H1 (cell line): Measurements from ENCODE around the gene SVEP1. TPM values are rescaled to one million over a fixed set of nuclear protein-coding genes. Genes with fewer than 3 reads are reported as not detected.

Source experiments
- CTCF ChIA-PET: fragments of 300-600 bp; sonication (Branson Sonifier 250); formaldehyde crosslinking; loops from one replicate; lab custom pipeline; 2021; ENCODE audit not compliant: partially characterized antibody; lab: Charles Lee
- POLR2A ChIA-PET: fragments of 300-600 bp; sonication (Branson Sonifier 250); formaldehyde crosslinking; loops from one replicate; lab custom pipeline; 2021; ENCODE audit warnings: inconsistent platforms; ENCODE audit not compliant: partially characterized antibody; lab: Charles Lee
- DNase-seq, 2 experiments: peaks; one replicate each; pipeline versions ENCODE4 v3.0.0 to v3.0.0-alpha.2; 2010 to 2022; ENCODE audit warnings: low spot score in 2 of 2, low read depth in 1 of 2, mixed read lengths in 1 of 2
- FAIRE-seq: peaks from 2 replicates; lab custom pipeline; 2011; peaks lifted over from hg19 to GRCh38; lab: Jason Lieb, UNC
- H2AFZ ChIP-seq: 2 replicates; pipeline ENCODE4 v1.8.1; 2012; ENCODE audit warnings: low read length, inconsistent platforms
- H2AK5ac ChIP-seq: 2 replicates; pipeline ENCODE4 v1.6.1; 2013; ENCODE audit warnings: low read depth, low read length
- H2BK120ac ChIP-seq: replicated peaks from 2 replicates; pipeline ENCODE3; 2013; ENCODE audit warnings: low read depth, low read length, inconsistent platforms
- H2BK12ac ChIP-seq: 2 replicates; pipeline ENCODE4 v1.6.1; 2013; ENCODE audit warnings: low read depth, low read length
- H2BK15ac ChIP-seq: 2 replicates; pipeline ENCODE4 v1.6.1; 2013; ENCODE audit warnings: low read length
- H2BK20ac ChIP-seq: 2 replicates; pipeline ENCODE4 v1.6.1; 2013; ENCODE audit warnings: low read length
- H2BK5ac ChIP-seq: 2 replicates; pipeline ENCODE4 v1.6.1; 2013; ENCODE audit warnings: low read depth, low read length
- H3K14ac ChIP-seq: 2 replicates; pipeline ENCODE4 v1.6.1; 2013; ENCODE audit warnings: inconsistent platforms; ENCODE audit not compliant: insufficient read length
- H3K18ac ChIP-seq: 2 replicates; pipeline ENCODE4 v1.6.1; 2013; ENCODE audit warnings: low read length; ENCODE audit errors: extremely low read depth
- H3K23ac ChIP-seq: 2 replicates; pipeline ENCODE4 v1.6.1; 2013; ENCODE audit warnings: inconsistent platforms; ENCODE audit not compliant: insufficient read length
- H3K23me2 ChIP-seq: 2 replicates; pipeline ENCODE4 v1.6.1; 2013; ENCODE audit warnings: low read depth, low read length
- H3K27ac ChIP-seq: 2 replicates; pipeline ENCODE4 v1.6.1; 2011; ENCODE audit warnings: low read depth, low read length, inconsistent platforms
- H3K27me3 ChIP-seq, 4 experiments: replicated peaks in 1 of 4; 1 replicate in 1 of 4; 2 replicates in 3 of 4; pipeline versions ENCODE4 v1.6.1 to v1.8.1; 2011 to 2013; ENCODE audit warnings: low read length in 3 of 4, mild to moderate bottlenecking in 3 of 4, inconsistent platforms in 2 of 4, mixed read lengths in 2 of 4, moderate library complexity in 1 of 4; ENCODE audit not compliant: control insufficient read depth in 3 of 4, insufficient read depth in 3 of 4; ENCODE audit errors: extremely low read depth in 1 of 4
- H3K36me3 ChIP-seq, 4 experiments: 2 replicates each; pipeline versions ENCODE4 v1.6.1 to v1.8.1; 2011 to 2013; ENCODE audit warnings: mild to moderate bottlenecking in 4 of 4, low read length in 3 of 4, moderate library complexity in 2 of 4, control low read depth in 1 of 4, inconsistent platforms in 1 of 4; ENCODE audit not compliant: insufficient read depth in 4 of 4, control insufficient read depth in 2 of 4
- H3K4ac ChIP-seq: replicated peaks from 2 replicates; pipeline ENCODE3; 2013; ENCODE audit warnings: low read length, low read depth, mixed read lengths, inconsistent platforms; ENCODE audit not compliant: insufficient read length
- H3K4me1 ChIP-seq, 4 experiments: replicated peaks in 1 of 4; 1 replicate in 1 of 4; 2 replicates in 3 of 4; pipeline versions ENCODE4 v1.6.1 to v1.8.1; 2011 to 2013; ENCODE audit warnings: low read length in 3 of 4, inconsistent platforms in 2 of 4, mixed read lengths in 1 of 4; ENCODE audit not compliant: insufficient read depth in 4 of 4, control insufficient read depth in 3 of 4
- H3K4me2 ChIP-seq, 2 experiments: 2 replicates each; pipeline versions ENCODE4 v1.6.1 to v1.8.1; 2011 to 2013; ENCODE audit warnings: low read depth in 2 of 2, low read length in 2 of 2, control low read depth in 1 of 2, inconsistent platforms in 1 of 2, mild to moderate bottlenecking in 1 of 2; ENCODE audit not compliant: insufficient read depth in 1 of 2
- H3K4me3 ChIP-seq, 4 experiments: fragments of 200-600, 300-600 bp in 1 of 4; sonication (generic), shearing (Covaris generic), sonication (Bioruptor Twin) in 1 of 4; 2 replicates each; pipeline versions ENCODE4 v1.5.1 to v1.8.1; 2011 to 2016; ENCODE audit warnings: low read length in 4 of 4, low read depth in 3 of 4, control low read depth in 2 of 4, inconsistent platforms in 2 of 4, mild to moderate bottlenecking in 2 of 4, mixed read lengths in 1 of 4, moderate library complexity in 1 of 4; ENCODE audit not compliant: insufficient read depth in 2 of 4; ENCODE audit errors: extremely low read depth in 1 of 4
- H3K56ac ChIP-seq: replicated peaks from 2 replicates; pipeline ENCODE3; 2013; ENCODE audit warnings: low read depth, mild to moderate bottlenecking, mixed read lengths, low read length, inconsistent platforms; ENCODE audit not compliant: insufficient read length
- H3K79me1 ChIP-seq: 2 replicates; pipeline ENCODE4 v1.6.1; 2013; ENCODE audit warnings: low read depth, low read length, control low read depth
- H3K79me2 ChIP-seq, 2 experiments: 2 replicates each; pipeline versions ENCODE4 v1.6.1 to v1.8.1; 2012 to 2013; ENCODE audit warnings: low read length in 2 of 2, mild to moderate bottlenecking in 2 of 2, inconsistent platforms in 1 of 2; ENCODE audit not compliant: insufficient read depth in 2 of 2, control insufficient read depth in 1 of 2
- H3K9ac ChIP-seq, 4 experiments: replicated peaks in 1 of 4; 1 replicate in 1 of 4; 2 replicates in 3 of 4; pipeline versions ENCODE4 v1.6.1 to v1.8.1; 2011 to 2013; ENCODE audit warnings: low read depth in 3 of 4, low read length in 3 of 4, control low read depth in 2 of 4, mild to moderate bottlenecking in 2 of 4, moderate library complexity in 2 of 4, inconsistent platforms in 1 of 4; ENCODE audit errors: extremely low read depth in 1 of 4
- H3K9me3 ChIP-seq, 2 experiments: 2 replicates each; pipeline versions ENCODE4 v1.6.1 to v1.8.1; 2012 to 2013; ENCODE audit warnings: mild to moderate bottlenecking in 2 of 2, moderate library complexity in 2 of 2, control low read depth in 1 of 2, inconsistent platforms in 1 of 2, low read depth in 1 of 2, low read length in 1 of 2, mixed read lengths in 1 of 2; ENCODE audit not compliant: insufficient read depth in 2 of 2
- H4K20me1 ChIP-seq, 2 experiments: replicated peaks in 1 of 2; 2 replicates each; pipeline versions ENCODE3 to v1.8.1; 2011 to 2013; ENCODE audit warnings: inconsistent platforms in 2 of 2, low read length in 2 of 2, mild to moderate bottlenecking in 1 of 2; ENCODE audit not compliant: insufficient read depth in 2 of 2, control insufficient read depth in 1 of 2
- H4K5ac ChIP-seq: 2 replicates; pipeline ENCODE4 v1.6.1; 2013; ENCODE audit warnings: low read length, low read depth, mixed read lengths, inconsistent platforms; ENCODE audit not compliant: insufficient read length
- H4K8ac ChIP-seq: 2 replicates; pipeline ENCODE4 v1.8.0; 2013; ENCODE audit warnings: mild to moderate bottlenecking, moderate library complexity, low read length, inconsistent platforms; ENCODE audit not compliant: insufficient read depth; ENCODE audit errors: extremely low read depth
- H4K91ac ChIP-seq: replicated peaks from 2 replicates; pipeline ENCODE3; 2013; ENCODE audit warnings: low read length, mixed read lengths, inconsistent platforms; ENCODE audit not compliant: insufficient read length
- ATF3 ChIP-seq: IDR thresholded peaks from 2 replicates; pipeline ENCODE4 v1.6.1; 2011; ENCODE audit warnings: low read depth, mild to moderate bottlenecking, low read length; ENCODE audit not compliant: insufficient read depth
- CBX8 ChIP-seq: fragments of 300-800, 300-1000 bp; sonication (generic); IDR thresholded peaks from 2 replicates; pipeline ENCODE4 v1.7.1; 2016; ENCODE audit warnings: low read depth, low read length, borderline replicate concordance
- E2F6 ChIP-seq: IDR thresholded peaks from 2 replicates; pipeline ENCODE4 v1.6.1; 2012; ENCODE audit warnings: inconsistent platforms
- KDM4A ChIP-seq: IDR thresholded peaks from one replicate; pipeline ENCODE4 v1.7.1; 2012; ENCODE audit warnings: low read depth, mild to moderate bottlenecking, moderate library complexity, low read length, inconsistent platforms; ENCODE audit not compliant: severe bottlenecking
- PHF8 ChIP-seq: fragments of 200-600 bp; sonication (generic); conservative IDR thresholded peaks from 2 replicates; pipeline ENCODE4 v1.7.1; 2012; ENCODE audit warnings: low read depth, mild to moderate bottlenecking, inconsistent platforms, low read length, moderate library complexity
- POLR2A ChIP-seq, 2 experiments: IDR thresholded peaks; 1 replicate in 1 of 2; 2 replicates in 1 of 2; pipeline ENCODE4 v1.6.1; 2011; ENCODE audit warnings: low read depth in 2 of 2, low read length in 2 of 2, mild to moderate bottlenecking in 2 of 2; ENCODE audit errors: control extremely low read depth in 1 of 2
- POLR2AphosphoS5 ChIP-seq: IDR thresholded peaks from 2 replicates; pipeline ENCODE4 v1.6.1; 2011; ENCODE audit warnings: low read depth, low read length
- SAP30 ChIP-seq: fragments of 300-600 bp; sonication (generic); IDR thresholded peaks from 2 replicates; pipeline ENCODE4 v1.7.1; 2012; ENCODE audit warnings: low read length, moderate library complexity, mild to moderate bottlenecking, inconsistent platforms; ENCODE audit not compliant: insufficient read depth, insufficient replicate concordance
- SIRT6 ChIP-seq: IDR thresholded peaks from one replicate; pipeline ENCODE4 v1.7.1; 2012; ENCODE audit warnings: low read length, inconsistent platforms
- SP1 ChIP-seq: IDR thresholded peaks from 2 replicates; pipeline ENCODE4 v1.6.1; 2011; ENCODE audit warnings: low read depth, low read length
- SP4 ChIP-seq: IDR thresholded peaks from 2 replicates; pipeline ENCODE4 v1.6.1; 2012; ENCODE audit warnings: low read length, inconsistent platforms
- TBP ChIP-seq: IDR thresholded peaks from 2 replicates; pipeline ENCODE4 v1.6.1; 2011; ENCODE audit warnings: low read depth, low read length, improper control_type of control experiment
- WGBS, 2 experiments: shearing (Covaris generic) in 1 of 2; methylation state at CpG; one replicate each; pipeline versions ENCODE4 v1.1.6 to v1.1.7; 2013 to 2015; ENCODE audit warnings: low lambda C conversion rate in 2 of 2, mixed read lengths in 2 of 2, inconsistent platforms in 1 of 2, low coverage in 1 of 2, missing lambda C conversion rate in 1 of 2; ENCODE audit not compliant: insufficient replicate concordance in 2 of 2, insufficient coverage in 1 of 2, insufficient read length in 1 of 2; ENCODE audit errors: extremely low coverage in 1 of 2, missing lambda C conversion rate in 1 of 2; 5-methylcytosine and 5-hydroxymethylcytosine counted together
- polyA plus RNA-seq, 7 experiments: library from polyadenylated mRNA; depleted of rRNA in 3 of 7; stranded (reverse) in 5 of 7; unstranded in 2 of 7; fragments of >200 nt in 5 of 7; fragments of 200-250 nt in 2 of 7; gene quantifications; 1 replicate in 5 of 7; 2 replicates in 1 of 7; 4 replicates in 1 of 7; pipeline versions ENCODE4 v1.2.1 to v1.2.3, GENCODE V29; 2011 to 2013; ENCODE audit warnings: missing spikeins in 2 of 7, mixed read lengths in 2 of 7
- total RNA-seq: library from RNA; stranded (reverse); fragmentation: NEBNext Ultra II Directional; extraction: Animal tissue kit (Norgen Biotek cat#: 25700); gene quantifications from 2 replicates; pipeline ENCODE4 v1.2.1, GENCODE V29; 2021

SVEP1 gene
- total and polyA plus RNA-seq, 2 of the 8 experiments (the other 6 are each of a cell fraction or from before 2014, with no cell fraction given): 0.11 to 0.37 TPM

GRCh38 chr9:110578575-110579033, 937 bp downstream of the SVEP1 start:
- DNase-seq: peak in 1 of 2 experiments; percentile 57

More at GRCh38 chr9:110578575-110579033, 937 bp downstream of the SVEP1 start:
- Histone ChIP-seq H3K18ac (no peak overlapping the region), H4K20me1 (no peaks in the 10 kb centered on the region), H2AK5ac (no peak overlapping the region), H4K5ac (no peak overlapping the region), H2AFZ (peak overlapping the region; percentile 91; the same call in 1 of the 2 replicates), H3K36me3 (no peaks in the 10 kb centered on the region), H3K23me2 (peaks cover 11% of the 10 kb centered on the region), H3K14ac (no peak overlapping the region), H4K8ac (no peak overlapping the region), H3K79me2 (no peaks in the 10 kb centered on the region), H2BK5ac (no peak overlapping the region), H4K91ac (no peak overlapping the region), H3K4me2 (peak overlapping the region; percentile 88 to 98), H3K9me3 (no peaks in the 10 kb centered on the region), H3K79me1 (no peaks in the 10 kb centered on the region), H3K4ac (no peak overlapping the region), H2BK15ac (no peak overlapping the region), H3K23ac (no peak overlapping the region), H3K56ac (no peak overlapping the region), H2BK20ac (no peak overlapping the region), H3K4me1 (peaks cover 0 to 12% (median 8%) of the 10 kb centered on the region in 4 experiments; a peak in 4 of 7 replicates), H3K4me3 (peak overlapping the region; percentile 60 to 64 (median 62)), H3K27me3 (peaks cover 11 to 43% (median 33%) of the 10 kb centered on the region in 4 experiments), H2BK12ac (no peak overlapping the region), H3K9ac (0 out of 7 replicates have a peak overlapping the region, but pooled peaks of 1 of the 4 experiments have one; percentile 3), H2BK120ac (no peak overlapping the region), H3K27ac (no peak overlapping the region)
- ChIA-PET POLR2A (no interaction called here), CTCF (interaction anchor here (0.6 to 0.8 kb wide), 2 partner anchors 22 to 125 kb away, joined by 3 read pairs; no protein-coding TSS in a partner anchor)
- WGBS, 2 experiments: 23% methylated on average over 6 of the region's 22 CpGs; no CpG with 5 or more reads in 1 of the 2 experiments
- no peak for TF ChIP-seq SP4
- no peak for TF ChIP-seq TBP
- no peak for TF ChIP-seq SIRT6
- no peak for TF ChIP-seq CBX8
- TF ChIP-seq POLR2AphosphoS5: no peak
- TF ChIP-seq SP1: no peak
- no peak for TF ChIP-seq PHF8
- TF ChIP-seq ATF3: no peak
- TF ChIP-seq POLR2A (IDR thresholded peaks at IDR 0.05; ENCODE audit: control extremely low read depth in 1 of 2, low read depth in 2 of 2, low read length in 2 of 2): no peak
- no peak for TF ChIP-seq SAP30
- TF ChIP-seq KDM4A: no peak
- no peak for TF ChIP-seq E2F6
- no peak for FAIRE-seq
